Astrocyte (in vitro differentiated cells and primary cell): ENCODE measurements around the gene MFAP3.
"Not testable (repeated sequence)": the region's sequence is repeated elsewhere in the genome, so short reads cannot be mapped to it uniquely, and the experiment has no call there.

ENCODE experiments used
- CTCF ChIP-seq: IDR thresholded peaks from 2 replicates; pipeline ENCODE4 v1.5.1; 2011; ENCODE audit warnings: low read depth, mild to moderate bottlenecking, inconsistent platforms, low read length, moderate library complexity; ENCODE audit not compliant: insufficient read depth
- EZH2 ChIP-seq: IDR thresholded peaks from 2 replicates; pipeline ENCODE4 v1.6.1; 2012; ENCODE audit warnings: mild to moderate bottlenecking, low read length, inconsistent platforms; ENCODE audit not compliant: insufficient read depth

DNA sequence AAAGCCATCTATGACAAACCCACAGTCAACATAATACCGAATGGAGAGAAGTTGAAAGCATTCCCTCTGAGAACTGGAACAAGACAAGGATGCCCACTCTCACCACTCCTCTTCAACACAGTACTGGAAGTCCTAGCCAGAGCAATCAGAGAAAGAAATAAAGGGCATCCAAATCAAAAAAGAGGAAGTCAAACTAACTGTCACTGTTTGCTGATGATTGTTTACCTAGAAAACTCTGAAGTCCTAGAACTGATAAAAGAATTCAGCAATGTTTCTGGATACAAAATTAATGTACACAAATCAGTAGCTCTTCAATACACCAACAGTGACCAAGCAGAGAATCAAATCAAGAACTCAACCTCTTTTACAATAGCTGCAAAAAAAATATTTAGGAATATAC, 19.8 kb upstream of the MFAP3 start:
- TF ChIP-seq CTCF, EZH2: not testable (repeated sequence)
